SU-DHL-6 (cell line): Measurements from ENCODE around the gene LOXHD1.

Experiments used
- H2AFZ ChIP-seq: fragments of 200-600 bp; sonication (generic); 2 replicates; pipeline ENCODE4 v1.6.1; 2014; ENCODE audit warnings: low read depth, mild to moderate bottlenecking, moderate library complexity, mixed read lengths, antibody characterized with exemption, low read length; ENCODE audit not compliant: severe bottlenecking
- H3F3A ChIP-seq: fragments of 200-600 bp; shearing (Covaris generic); 2 replicates; pipeline ENCODE4 v1.6.0; 2016; ENCODE audit warnings: antibody characterized with exemption, mild to moderate bottlenecking; ENCODE audit not compliant: insufficient read depth
- H3K27ac ChIP-seq: fragments of 200-600 bp; sonication (generic); 2 replicates; pipeline ENCODE4 v1.5.1; 2016; ENCODE audit warnings: low read depth, mild to moderate bottlenecking, low read length, moderate library complexity, mixed read lengths
- H3K27me3 ChIP-seq: fragments of 200-600 bp; sonication (generic), shearing (Covaris generic); 2 replicates; pipeline ENCODE4 v1.6.0; 2014; ENCODE audit warnings: mild to moderate bottlenecking, low read length
- H3K36me3 ChIP-seq: fragments of 200-600 bp; sonication (generic); 2 replicates; pipeline ENCODE4 v1.6.1; 2014; ENCODE audit warnings: mild to moderate bottlenecking, low read length, mixed read lengths
- H3K4me2 ChIP-seq: fragments of 300-600, 200-600 bp; shearing (Covaris generic), sonication (generic); 2 replicates; pipeline ENCODE4 v1.6.0; 2014; ENCODE audit warnings: low read length, low read depth, mild to moderate bottlenecking; ENCODE audit not compliant: poor library complexity, severe bottlenecking
- H3K4me3 ChIP-seq: fragments of 200-600 bp; sonication (generic); 2 replicates; pipeline ENCODE4 v1.5.1; 2014; ENCODE audit warnings: antibody characterized with exemption, low read length, mild to moderate bottlenecking, mixed read lengths; ENCODE audit not compliant: insufficient read depth, poor library complexity, severe bottlenecking
- H3K79me2 ChIP-seq: fragments of 200-600 bp; sonication (generic); 2 replicates; pipeline ENCODE4 v1.6.1; 2014; ENCODE audit warnings: mild to moderate bottlenecking, low read length, moderate library complexity; ENCODE audit not compliant: insufficient read depth
- H3K9ac ChIP-seq: fragments of 200-600 bp; sonication (generic); 2 replicates; pipeline ENCODE4 v1.7.0; 2014; ENCODE audit warnings: mild to moderate bottlenecking, low read length
- H3K9me2 ChIP-seq: fragments of 200-600 bp; sonication (generic); replicated peaks from 2 replicates; pipeline ENCODE4 v1.6.1; 2014; ENCODE audit warnings: low read length; ENCODE audit not compliant: insufficient read depth
- H3K9me3 ChIP-seq: fragments of 200-600 bp; sonication (generic); 2 replicates; pipeline ENCODE4 v1.6.1; 2014; ENCODE audit warnings: low read length, mixed read lengths; ENCODE audit not compliant: insufficient read depth
- H4K20me1 ChIP-seq: fragments of 200-600 bp; sonication (generic); 2 replicates; pipeline ENCODE4 v1.6.1; 2014; ENCODE audit warnings: low read depth, mild to moderate bottlenecking, antibody characterized with exemption, low read length, moderate library complexity, mixed read lengths
- EZH2phosphoT487 ChIP-seq: fragments of 200-600 bp; sonication (generic), shearing (Covaris generic); conservative IDR thresholded peaks from 2 replicates; pipeline ENCODE4 v1.6.1; 2018; ENCODE audit warnings: mild to moderate bottlenecking, antibody characterized with exemption, low read length, moderate library complexity, mixed read lengths
- TF ChIP-seq, protein P1 (sequence below): fragments of 200-600 bp; sonication (generic); IDR thresholded peaks from one replicate; pipeline ENCODE4 v1.5.1; 2017; ENCODE audit warnings: antibody characterized with exemption, mild to moderate bottlenecking, low read length, moderate library complexity; ENCODE audit not compliant: insufficient read depth, poor library complexity, severe bottlenecking

LOXHD1 gene

GRCh38 chr18:46471809-46472498, 185.1 kb downstream of the LOXHD1 start:
- Histone ChIP-seq H3K9ac (no peak overlapping the region), H3K4me3 (no peak overlapping the region), H3K9me3 (no peaks in the 10 kb centered on the region), H4K20me1 (no peaks in the 10 kb centered on the region), H3K27ac (no peak overlapping the region), H3K9me2 (no peaks in the 10 kb centered on the region), H3K27me3 (no peaks in the 10 kb centered on the region), H2AFZ (no peak overlapping the region), H3K79me2 (no peaks in the 10 kb centered on the region), H3K36me3 (no peaks in the 10 kb centered on the region), H3F3A (no peaks in the 10 kb centered on the region), H3K4me2 (no peak overlapping the region)
- TF ChIP-seq EZH2phosphoT487 = no peak

GRCh38 chr18:46470714-46471113, 186.3 kb downstream of the LOXHD1 start:
- H3K9me2 ChIP-seq = no peaks in the 10 kb centered on the region
- no peaks in the 10 kb centered on the region for H3K27me3 ChIP-seq
- H3K4me3 ChIP-seq = no peak overlapping the region
- no peaks in the 10 kb centered on the region for H3F3A ChIP-seq
- H3K79me2 ChIP-seq = no peaks in the 10 kb centered on the region
- H3K36me3 ChIP-seq = no peaks in the 10 kb centered on the region
- no peaks in the 10 kb centered on the region for H4K20me1 ChIP-seq
- no peak overlapping the region for H3K4me2 ChIP-seq
- no peaks in the 10 kb centered on the region for H3K9me3 ChIP-seq
- TF ChIP-seq EZH2phosphoT487 = no peak
- TF ChIP-seq, protein P1, sequence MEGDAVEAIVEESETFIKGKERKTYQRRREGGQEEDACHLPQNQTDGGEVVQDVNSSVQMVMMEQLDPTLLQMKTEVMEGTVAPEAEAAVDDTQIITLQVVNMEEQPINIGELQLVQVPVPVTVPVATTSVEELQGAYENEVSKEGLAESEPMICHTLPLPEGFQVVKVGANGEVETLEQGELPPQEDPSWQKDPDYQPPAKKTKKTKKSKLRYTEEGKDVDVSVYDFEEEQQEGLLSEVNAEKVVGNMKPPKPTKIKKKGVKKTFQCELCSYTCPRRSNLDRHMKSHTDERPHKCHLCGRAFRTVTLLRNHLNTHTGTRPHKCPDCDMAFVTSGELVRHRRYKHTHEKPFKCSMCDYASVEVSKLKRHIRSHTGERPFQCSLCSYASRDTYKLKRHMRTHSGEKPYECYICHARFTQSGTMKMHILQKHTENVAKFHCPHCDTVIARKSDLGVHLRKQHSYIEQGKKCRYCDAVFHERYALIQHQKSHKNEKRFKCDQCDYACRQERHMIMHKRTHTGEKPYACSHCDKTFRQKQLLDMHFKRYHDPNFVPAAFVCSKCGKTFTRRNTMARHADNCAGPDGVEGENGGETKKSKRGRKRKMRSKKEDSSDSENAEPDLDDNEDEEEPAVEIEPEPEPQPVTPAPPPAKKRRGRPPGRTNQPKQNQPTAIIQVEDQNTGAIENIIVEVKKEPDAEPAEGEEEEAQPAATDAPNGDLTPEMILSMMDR = no peak
- H3K27ac ChIP-seq = no peak overlapping the region
- no peak overlapping the region for H2AFZ ChIP-seq
- H3K9ac ChIP-seq = no peak overlapping the region

- Histone ChIP-seq H3K9me3 (no peaks in the 10 kb centered on the region), H3K9ac (no peak overlapping the region), H3K4me3 (no peak overlapping the region), H3F3A (no peaks in the 10 kb centered on the region), H3K27ac (no peak overlapping the region), H3K36me3 (no peaks in the 10 kb centered on the region), H3K79me2 (no peaks in the 10 kb centered on the region), H3K4me2 (no peak overlapping the region), H4K20me1 (no peaks in the 10 kb centered on the region), H2AFZ (no peak overlapping the region), H3K27me3 (no peaks in the 10 kb centered on the region), H3K9me2 (no peaks in the 10 kb centered on the region)
- TF ChIP-seq, protein P1 = no peak
- no peak for TF ChIP-seq EZH2phosphoT487
Measured at GRCh38 chr18:46469186-46469915, 187.7 kb downstream of the LOXHD1 start.
